ENCODE results near the gene USP44.
"Not testable (repeated sequence)": the region's sequence is repeated elsewhere in the genome, so short reads cannot be mapped to it uniquely, and the experiment has no call there.

The USP44 gene

GRCh38 chr12:95574799-95575452 is 23.6 kb upstream of the USP44 start:
- no peaks in the 10 kb centered on the region for H3K9me3 ChIP-seq (ENCODE audit: control insufficient read depth in 2 of 2, low read length in 2 of 2)
- H3K4me1 ChIP-seq (ENCODE audit: control insufficient read depth in 2 of 2, insufficient read depth in 2 of 2, low read length in 2 of 2): no peaks in the 10 kb centered on the region
- H3K9ac ChIP-seq (ENCODE audit: low read depth in 1 of 2, low read length in 2 of 2): no peak overlapping the region
- H3K36me3 ChIP-seq (ENCODE audit: control insufficient read depth in 2 of 2, insufficient read depth in 2 of 2, low read length in 2 of 2): no peaks in the 10 kb centered on the region
- H3K27ac ChIP-seq (ENCODE audit: low read depth in 2 of 2, low read length in 2 of 2): no peak overlapping the region
- H3K4me3 ChIP-seq (ENCODE audit: low read length in 2 of 2): no peak overlapping the region
- H3K27me3 ChIP-seq (ENCODE audit: control insufficient read depth in 2 of 2, insufficient read depth in 2 of 2, low read length in 2 of 2): no peaks in the 10 kb centered on the region

DNA sequence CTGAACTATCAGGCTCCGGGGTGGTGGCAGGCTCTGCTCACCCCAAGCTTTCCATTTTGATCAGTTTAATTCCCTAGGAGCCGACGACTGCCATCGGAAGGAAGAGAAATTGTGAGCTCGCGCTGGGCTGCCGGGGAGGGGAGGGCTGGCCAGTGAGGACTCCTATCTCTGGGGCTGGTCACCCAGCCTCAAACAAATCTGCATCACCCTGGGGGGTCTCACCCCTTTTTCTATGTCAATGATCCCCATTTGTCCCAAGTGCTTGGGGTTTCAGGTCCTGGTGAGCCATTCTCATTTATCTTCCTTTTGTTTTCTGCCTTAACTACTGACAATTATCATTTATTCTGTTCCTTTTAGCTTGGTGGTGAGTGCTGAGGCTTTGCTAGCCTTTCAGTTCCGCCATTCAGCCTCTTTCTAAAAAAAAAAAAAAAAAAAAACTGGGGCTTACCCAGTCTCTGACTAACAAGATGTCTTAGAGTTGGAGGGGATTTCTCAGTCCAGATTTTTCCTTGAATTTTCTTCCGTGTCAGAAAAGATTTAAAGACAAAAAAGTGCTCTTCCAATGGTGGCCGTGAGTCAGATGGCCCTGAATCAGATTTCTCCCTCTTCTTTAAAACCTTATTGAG is 22.8 kb upstream of the USP44 start:
- H3K9ac ChIP-seq (ENCODE audit: low read depth in 1 of 2, low read length in 2 of 2): no peak overlapping the region
- H3K4me3 ChIP-seq (ENCODE audit: low read length in 2 of 2): no peak overlapping the region
- no peaks in the 10 kb centered on the region for H3K36me3 ChIP-seq (ENCODE audit: control insufficient read depth in 2 of 2, insufficient read depth in 2 of 2, low read length in 2 of 2)
- no peaks in the 10 kb centered on the region for H3K4me1 ChIP-seq (ENCODE audit: control insufficient read depth in 2 of 2, insufficient read depth in 2 of 2, low read length in 2 of 2)
- H3K27ac ChIP-seq (ENCODE audit: low read depth in 2 of 2, low read length in 2 of 2): no peak overlapping the region
- no peaks in the 10 kb centered on the region for H3K27me3 ChIP-seq (ENCODE audit: control insufficient read depth in 2 of 2, insufficient read depth in 2 of 2, low read length in 2 of 2)
- no peaks in the 10 kb centered on the region for H3K9me3 ChIP-seq (ENCODE audit: control insufficient read depth in 2 of 2, low read length in 2 of 2)

GRCh38 chr12:95571369-95571768 is 20.1 kb upstream of the USP44 start:
- no peak overlapping the region for H3K4me3 ChIP-seq (ENCODE audit: low read length in 2 of 2)
- H3K9me3 ChIP-seq (ENCODE audit: control insufficient read depth in 2 of 2, low read length in 2 of 2): no peaks in the 10 kb centered on the region
- no peaks in the 10 kb centered on the region for H3K27me3 ChIP-seq (ENCODE audit: control insufficient read depth in 2 of 2, insufficient read depth in 2 of 2, low read length in 2 of 2)
- H3K9ac ChIP-seq (ENCODE audit: low read depth in 1 of 2, low read length in 2 of 2): no peak overlapping the region
- H3K36me3 ChIP-seq (ENCODE audit: control insufficient read depth in 2 of 2, insufficient read depth in 2 of 2, low read length in 2 of 2): no peaks in the 10 kb centered on the region
- H3K4me1 ChIP-seq (ENCODE audit: control insufficient read depth in 2 of 2, insufficient read depth in 2 of 2, low read length in 2 of 2): no peaks in the 10 kb centered on the region
- H3K27ac ChIP-seq (ENCODE audit: low read depth in 2 of 2, low read length in 2 of 2): no peak overlapping the region

DNA sequence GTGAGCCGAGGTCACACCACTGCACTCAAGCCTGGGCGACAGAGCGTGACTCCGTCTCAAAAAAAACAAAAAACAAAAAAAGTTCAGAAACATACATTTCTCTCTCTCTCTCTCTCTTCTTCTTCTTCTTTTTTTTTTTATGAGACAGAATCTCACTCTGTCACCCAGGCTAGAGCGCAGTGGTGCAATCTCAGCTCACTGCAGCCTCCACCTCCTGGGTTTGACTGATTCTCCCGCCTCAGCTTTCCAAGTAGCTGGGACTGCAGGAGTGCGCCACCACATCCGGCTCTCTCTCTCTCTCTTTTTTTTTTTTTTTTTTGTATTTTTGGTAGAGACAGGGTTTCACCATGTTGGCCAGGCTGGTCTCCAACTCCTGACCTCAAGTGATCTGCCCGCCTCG is 16.8 kb upstream of the USP44 start:
- not testable (repeated sequence) for H3K9me3 ChIP-seq (ENCODE audit: control insufficient read depth in 2 of 2, low read length in 2 of 2); H3K4me1 ChIP-seq (ENCODE audit: control insufficient read depth in 2 of 2, insufficient read depth in 2 of 2, low read length in 2 of 2); H3K27me3 ChIP-seq (ENCODE audit: control insufficient read depth in 2 of 2, insufficient read depth in 2 of 2, low read length in 2 of 2); H3K9ac ChIP-seq (ENCODE audit: low read depth in 1 of 2, low read length in 2 of 2); H3K4me3 ChIP-seq (ENCODE audit: low read length in 2 of 2); H3K27ac ChIP-seq (ENCODE audit: low read depth in 2 of 2, low read length in 2 of 2); H3K36me3 ChIP-seq (ENCODE audit: control insufficient read depth in 2 of 2, insufficient read depth in 2 of 2, low read length in 2 of 2)

DNA sequence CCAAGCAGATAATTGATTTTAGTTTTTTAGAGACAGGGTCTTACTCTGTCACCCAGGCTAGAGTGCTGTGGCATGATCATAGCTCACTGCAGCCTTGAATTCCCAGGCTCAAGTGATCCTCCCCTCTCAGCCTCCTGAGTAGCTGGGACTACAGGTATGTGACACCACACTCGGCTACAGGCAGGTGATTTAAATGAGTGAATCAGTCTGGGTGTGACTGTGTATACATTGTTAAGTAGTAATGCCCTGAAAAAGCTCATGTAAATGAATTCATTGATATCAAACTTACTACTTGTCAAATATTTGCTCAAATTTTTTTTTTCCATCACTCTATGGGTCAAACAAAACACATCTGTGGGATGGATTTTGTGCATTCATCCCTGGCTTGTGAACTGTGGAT is 6.3 kb upstream of the USP44 start:
- Histone ChIP-seq H3K4me1 (ENCODE audit: control insufficient read depth in 2 of 2, insufficient read depth in 2 of 2, low read length in 2 of 2) (no peaks in the 10 kb centered on the region), H3K4me3 (ENCODE audit: low read length in 2 of 2) (no peak overlapping the region), H3K27ac (ENCODE audit: low read depth in 2 of 2, low read length in 2 of 2) (no peak overlapping the region), H3K27me3 (ENCODE audit: control insufficient read depth in 2 of 2, insufficient read depth in 2 of 2, low read length in 2 of 2) (peaks cover 0 to 2% of the 10 kb centered on the region in 2 donors), H3K9me3 (ENCODE audit: control insufficient read depth in 2 of 2, low read length in 2 of 2) (no peaks in the 10 kb centered on the region), H3K36me3 (ENCODE audit: control insufficient read depth in 2 of 2, insufficient read depth in 2 of 2, low read length in 2 of 2) (no peaks in the 10 kb centered on the region), H3K9ac (ENCODE audit: low read depth in 1 of 2, low read length in 2 of 2) (no peak overlapping the region)

DNA sequence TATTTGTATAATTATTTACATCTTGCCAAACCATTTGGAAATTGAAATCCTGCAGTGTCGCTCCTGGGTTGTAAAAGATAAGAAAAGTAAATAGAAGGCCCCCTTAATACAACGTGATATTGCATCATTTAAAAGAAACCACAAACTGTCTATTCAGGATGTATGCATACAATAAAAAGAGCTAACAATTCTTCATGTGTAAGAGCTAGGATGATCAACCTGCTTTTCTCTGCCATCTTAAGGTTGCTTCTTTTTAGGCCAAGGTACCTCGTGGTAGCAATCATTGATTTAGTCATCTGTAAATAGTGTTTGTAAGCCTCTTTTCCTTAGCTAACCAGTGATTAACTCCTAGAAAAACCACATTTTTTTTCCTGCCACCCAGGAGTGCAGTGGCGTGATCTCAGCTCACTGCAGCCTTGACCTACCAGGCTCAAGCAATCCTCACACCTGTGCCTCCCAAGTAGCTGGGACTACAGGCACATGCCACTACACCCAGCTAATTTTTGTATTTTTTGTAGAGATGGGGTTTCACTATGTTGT is 3.3 kb upstream of the USP44 start:
- H3K4me1 ChIP-seq (ENCODE audit: control insufficient read depth in 2 of 2, insufficient read depth in 2 of 2, low read length in 2 of 2): no peaks in the 10 kb centered on the region
- H3K9me3 ChIP-seq (ENCODE audit: control insufficient read depth in 2 of 2, low read length in 2 of 2): no peaks in the 10 kb centered on the region
- H3K27ac ChIP-seq (ENCODE audit: low read depth in 2 of 2, low read length in 2 of 2): no peak overlapping the region
- H3K27me3 ChIP-seq (ENCODE audit: control insufficient read depth in 2 of 2, insufficient read depth in 2 of 2, low read length in 2 of 2): peaks cover 0 to 2% of the 10 kb centered on the region in 2 donors
- no peak overlapping the region for H3K9ac ChIP-seq (ENCODE audit: low read depth in 1 of 2, low read length in 2 of 2)
- H3K36me3 ChIP-seq (ENCODE audit: control insufficient read depth in 2 of 2, insufficient read depth in 2 of 2, low read length in 2 of 2): no peaks in the 10 kb centered on the region
- no peak overlapping the region for H3K4me3 ChIP-seq (ENCODE audit: low read length in 2 of 2)

DNA sequence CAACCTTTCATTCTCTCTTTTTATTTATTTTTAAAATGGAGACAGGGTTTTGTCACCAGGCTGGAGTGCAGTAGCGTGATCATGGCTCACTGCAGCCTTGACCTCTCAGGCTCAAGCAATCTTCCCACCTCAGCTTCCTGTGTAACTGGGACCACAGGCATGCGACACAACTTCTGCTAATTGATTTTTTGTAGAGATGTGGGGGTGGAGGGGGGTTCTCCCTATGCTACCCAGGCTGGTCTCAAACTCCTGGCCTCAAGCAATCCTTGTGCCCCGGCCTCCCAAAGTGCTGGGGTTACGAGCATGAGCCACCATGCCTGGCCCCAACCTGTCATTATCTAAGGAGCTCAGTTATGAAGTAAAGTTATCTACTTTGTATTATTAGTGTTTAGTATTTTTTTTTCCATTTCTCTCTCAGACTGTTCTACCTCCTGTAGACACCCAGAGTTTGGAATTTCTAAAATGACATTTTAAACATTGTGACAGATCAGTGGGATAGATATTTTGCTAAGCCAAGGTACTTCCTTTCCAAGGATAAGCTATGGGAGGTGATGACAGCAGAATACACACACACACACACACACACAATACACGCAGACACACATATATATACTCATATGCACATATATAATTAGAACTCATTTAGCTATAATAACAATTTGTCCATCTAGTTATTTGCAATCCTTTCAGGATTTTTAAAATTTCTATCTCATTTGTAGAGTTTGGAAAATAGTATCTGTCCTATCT is 2.1 kb upstream of the USP44 start:
- H3K9ac ChIP-seq (ENCODE audit: low read depth in 1 of 2, low read length in 2 of 2): no peak overlapping the region
- no peaks in the 10 kb centered on the region for H3K9me3 ChIP-seq (ENCODE audit: control insufficient read depth in 2 of 2, low read length in 2 of 2)
- peaks cover 2 to 8% of the 10 kb centered on the region in 2 donors for H3K27me3 ChIP-seq (ENCODE audit: control insufficient read depth in 2 of 2, insufficient read depth in 2 of 2, low read length in 2 of 2)
- H3K4me3 ChIP-seq (ENCODE audit: low read length in 2 of 2): no peak overlapping the region
- H3K4me1 ChIP-seq (ENCODE audit: control insufficient read depth in 2 of 2, insufficient read depth in 2 of 2, low read length in 2 of 2): peaks cover 0 to 4% of the 10 kb centered on the region in 2 donors
- no peaks in the 10 kb centered on the region for H3K36me3 ChIP-seq (ENCODE audit: control insufficient read depth in 2 of 2, insufficient read depth in 2 of 2, low read length in 2 of 2)
- no peak overlapping the region for H3K27ac ChIP-seq (ENCODE audit: low read depth in 2 of 2, low read length in 2 of 2)

GRCh38 chr12:95551913-95552516 is 739 bp upstream of the USP44 start:
- H3K36me3 ChIP-seq (ENCODE audit: control insufficient read depth in 2 of 2, insufficient read depth in 2 of 2, low read length in 2 of 2): no peaks in the 10 kb centered on the region
- no peak overlapping the region for H3K27ac ChIP-seq (ENCODE audit: low read depth in 2 of 2, low read length in 2 of 2)
- H3K27me3 ChIP-seq (ENCODE audit: control insufficient read depth in 2 of 2, insufficient read depth in 2 of 2, low read length in 2 of 2): peaks cover 2 to 11% of the 10 kb centered on the region in 2 donors
- no peaks in the 10 kb centered on the region for H3K9me3 ChIP-seq (ENCODE audit: control insufficient read depth in 2 of 2, low read length in 2 of 2)
- peaks cover 0 to 9% of the 10 kb centered on the region in 2 donors for H3K4me1 ChIP-seq (ENCODE audit: control insufficient read depth in 2 of 2, insufficient read depth in 2 of 2, low read length in 2 of 2)
- H3K4me3 ChIP-seq (ENCODE audit: low read length in 2 of 2): no peak overlapping the region
- no peak overlapping the region for H3K9ac ChIP-seq (ENCODE audit: low read depth in 1 of 2, low read length in 2 of 2)

DNA sequence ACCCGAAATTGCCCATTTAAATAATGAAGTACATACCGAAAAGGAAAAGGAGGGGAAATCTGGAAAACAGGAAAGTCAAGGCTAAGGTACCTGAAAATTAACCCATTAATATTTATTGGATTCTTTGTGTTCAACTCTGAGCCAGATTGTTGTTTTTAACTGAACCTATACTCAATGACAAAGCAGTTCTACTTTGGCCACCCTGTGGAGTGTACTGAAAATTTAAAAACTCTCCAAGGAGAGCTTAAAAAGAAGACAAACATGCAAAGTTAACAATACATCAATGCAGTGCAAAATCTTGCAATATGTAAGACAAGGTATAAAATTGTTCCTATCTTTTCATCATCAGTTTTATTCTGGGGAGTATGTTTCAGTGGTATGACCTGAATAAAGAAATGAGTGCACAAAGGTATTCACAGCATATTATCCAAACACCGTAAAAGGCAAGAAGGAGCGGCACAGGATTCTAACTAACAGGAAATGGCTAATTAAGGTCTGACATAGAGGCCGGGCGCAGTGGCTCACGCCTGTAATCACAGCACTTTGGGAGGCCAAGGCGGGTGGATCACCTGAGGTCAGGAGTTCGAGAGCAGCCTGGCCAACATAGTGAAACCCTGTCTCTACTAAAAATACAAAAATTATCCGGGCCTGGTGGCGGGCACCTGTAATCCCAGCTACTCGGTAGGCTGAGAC is 1.7 kb downstream of the USP44 start:
- Histone ChIP-seq H3K36me3 (ENCODE audit: control insufficient read depth in 2 of 2, insufficient read depth in 2 of 2, low read length in 2 of 2) (no peaks in the 10 kb centered on the region), H3K27me3 (ENCODE audit: control insufficient read depth in 2 of 2, insufficient read depth in 2 of 2, low read length in 2 of 2) (peaks cover 2 to 20% of the 10 kb centered on the region in 2 donors), H3K4me3 (ENCODE audit: low read length in 2 of 2) (peak overlapping the region; percentile 58 to 67), H3K27ac (ENCODE audit: low read depth in 2 of 2, low read length in 2 of 2) (no peak overlapping the region), H3K4me1 (ENCODE audit: control insufficient read depth in 2 of 2, insufficient read depth in 2 of 2, low read length in 2 of 2) (peaks cover 0 to 9% of the 10 kb centered on the region in 2 donors), H3K9ac (ENCODE audit: low read depth in 1 of 2, low read length in 2 of 2) (no peak overlapping the region), H3K9me3 (ENCODE audit: control insufficient read depth in 2 of 2, low read length in 2 of 2) (no peaks in the 10 kb centered on the region)

All from mucosa of rectum (tissue), 2 donors.